ENCODE measurements around the gene UBE2E3.
A peak's percentile ranks its signal among the peaks of the same experiment; 100 is the strongest.

The UBE2E3 gene

DNA sequence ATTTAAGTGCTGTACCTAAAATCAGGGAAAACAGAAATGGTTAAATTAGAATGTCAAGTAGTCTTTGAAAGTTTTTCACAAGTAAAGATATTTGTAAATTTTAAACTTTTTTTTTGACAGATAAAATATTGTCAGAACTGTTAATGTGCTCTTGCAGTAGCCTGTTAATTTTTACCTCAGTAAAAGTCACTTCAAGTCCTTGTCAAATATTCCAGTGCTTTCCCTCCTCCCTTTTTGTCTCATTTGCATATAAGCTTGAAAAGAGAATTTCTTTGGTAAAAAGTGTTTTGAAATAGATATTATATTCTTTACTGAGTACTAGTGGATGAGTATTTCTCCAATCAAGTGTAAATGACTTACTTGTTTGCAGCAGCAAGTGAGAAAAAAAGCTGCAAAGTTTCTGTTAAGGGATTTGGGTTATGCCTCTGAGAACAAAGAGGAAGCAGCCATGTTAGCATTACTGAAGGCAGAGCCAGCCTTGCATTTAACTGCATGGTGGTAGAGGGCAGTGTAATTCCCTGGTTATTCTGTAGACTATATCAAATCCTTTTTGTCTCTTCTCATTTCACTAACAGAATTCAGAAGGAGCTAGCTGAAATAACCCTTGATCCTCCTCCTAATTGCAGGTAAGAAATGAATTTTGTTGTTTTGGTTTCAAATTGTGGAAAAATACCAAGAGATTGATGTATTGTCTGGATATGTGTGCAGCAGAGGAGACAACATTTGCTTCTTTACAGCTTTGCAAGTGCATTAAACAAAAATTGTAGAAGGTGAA lies 3.2 kb downstream of the UBE2E3 start:
- H2AFZ ChIP-seq (ENCODE audit: low read length): no peak overlapping the region
- H3K27ac ChIP-seq (ENCODE audit: low read depth, low read length, poor library complexity, severe bottlenecking): peak overlapping the region; percentile 21
- TF ChIP-seq EZH2 (IDR thresholded peaks at IDR 0.05; ENCODE audit: borderline replicate concordance, low read length): no peak
- TF ChIP-seq, protein P1, sequence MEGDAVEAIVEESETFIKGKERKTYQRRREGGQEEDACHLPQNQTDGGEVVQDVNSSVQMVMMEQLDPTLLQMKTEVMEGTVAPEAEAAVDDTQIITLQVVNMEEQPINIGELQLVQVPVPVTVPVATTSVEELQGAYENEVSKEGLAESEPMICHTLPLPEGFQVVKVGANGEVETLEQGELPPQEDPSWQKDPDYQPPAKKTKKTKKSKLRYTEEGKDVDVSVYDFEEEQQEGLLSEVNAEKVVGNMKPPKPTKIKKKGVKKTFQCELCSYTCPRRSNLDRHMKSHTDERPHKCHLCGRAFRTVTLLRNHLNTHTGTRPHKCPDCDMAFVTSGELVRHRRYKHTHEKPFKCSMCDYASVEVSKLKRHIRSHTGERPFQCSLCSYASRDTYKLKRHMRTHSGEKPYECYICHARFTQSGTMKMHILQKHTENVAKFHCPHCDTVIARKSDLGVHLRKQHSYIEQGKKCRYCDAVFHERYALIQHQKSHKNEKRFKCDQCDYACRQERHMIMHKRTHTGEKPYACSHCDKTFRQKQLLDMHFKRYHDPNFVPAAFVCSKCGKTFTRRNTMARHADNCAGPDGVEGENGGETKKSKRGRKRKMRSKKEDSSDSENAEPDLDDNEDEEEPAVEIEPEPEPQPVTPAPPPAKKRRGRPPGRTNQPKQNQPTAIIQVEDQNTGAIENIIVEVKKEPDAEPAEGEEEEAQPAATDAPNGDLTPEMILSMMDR (IDR thresholded peaks at IDR 0.05; ENCODE audit: low read length): peak; percentile 50; the same call in 1 of the 2 replicates
- H3F3A ChIP-seq (ENCODE audit: insufficient read depth, low read length): peaks cover 11% of the 10 kb centered on the region; the same call in 1 of the 2 replicates
- H3K27me3 ChIP-seq (ENCODE audit: insufficient read depth, low read length): no peaks in the 10 kb centered on the region
- peaks cover 19% of the 10 kb centered on the region; the same call in 1 of the 2 replicates for H3K79me2 ChIP-seq (ENCODE audit: insufficient read depth, low read length)
- peaks cover 22% of the 10 kb centered on the region; the same call in 1 of the 2 replicates for H3K36me3 ChIP-seq (ENCODE audit: insufficient read depth, low read length)
- peaks cover 55% of the 10 kb centered on the region for H3K4me1 ChIP-seq (ENCODE audit: insufficient read depth, low read length, severe bottlenecking)
- H4K20me1 ChIP-seq (ENCODE audit: insufficient read depth, low read length): no peaks in the 10 kb centered on the region
- peak overlapping the region; percentile 99 for H3K4me2 ChIP-seq (ENCODE audit: low read length)
- H3K4me3 ChIP-seq (ENCODE audit: low read depth, low read length, poor library complexity, severe bottlenecking): no peak overlapping the region
- H3K9ac ChIP-seq (ENCODE audit: low read length): no peak overlapping the region; the same call in 1 of the 2 replicates
- no peaks in the 10 kb centered on the region for H3K9me3 ChIP-seq (ENCODE audit: low read length)
- no peaks in the 10 kb centered on the region for H3K9me2 ChIP-seq (ENCODE audit: low read depth, low read length)

DNA sequence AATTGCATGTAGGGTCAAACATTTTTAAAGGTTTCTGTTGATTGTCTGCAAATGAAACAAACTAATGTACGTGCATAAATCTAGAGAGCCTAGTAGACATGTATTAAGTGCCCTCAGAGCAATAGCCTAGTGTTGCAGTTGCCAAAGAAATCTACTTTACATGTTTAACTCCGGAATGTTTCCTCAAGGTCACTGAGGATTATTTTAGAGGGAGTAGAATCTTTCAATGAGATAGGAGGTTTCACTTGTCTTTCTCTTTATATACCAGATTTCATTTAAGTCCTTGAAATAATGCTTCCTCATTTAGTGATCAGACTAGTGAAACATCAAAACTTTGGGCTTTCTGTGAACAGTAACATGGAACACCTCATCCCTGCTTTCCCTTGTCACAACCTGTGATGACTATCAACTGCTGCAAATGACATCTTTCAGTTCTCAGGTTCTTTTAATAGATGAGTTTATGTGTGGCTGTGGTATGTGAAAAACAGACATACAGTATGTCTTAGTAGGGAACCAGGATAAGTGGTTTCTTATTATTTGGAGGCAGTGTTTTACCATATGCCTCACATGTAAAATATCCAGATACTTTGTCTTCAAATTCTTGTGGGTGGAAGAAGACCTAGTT lies 5.5 kb downstream of the UBE2E3 start:
- Histone ChIP-seq H2AFZ (ENCODE audit: low read length) (no peak overlapping the region), H3K9me2 (ENCODE audit: low read depth, low read length) (no peaks in the 10 kb centered on the region), H3K79me2 (ENCODE audit: insufficient read depth, low read length) (peaks cover 25% of the 10 kb centered on the region; the same call in 1 of the 2 replicates), H3K4me3 (ENCODE audit: low read depth, low read length, poor library complexity, severe bottlenecking) (no peak overlapping the region), H3K4me2 (ENCODE audit: low read length) (peak overlapping the region; percentile 33; the same call in 1 of the 2 replicates), H3F3A (ENCODE audit: insufficient read depth, low read length) (peaks cover 5% of the 10 kb centered on the region; the same call in 1 of the 2 replicates), H3K27ac (ENCODE audit: low read depth, low read length, poor library complexity, severe bottlenecking) (no peak overlapping the region), H3K27me3 (ENCODE audit: insufficient read depth, low read length) (no peaks in the 10 kb centered on the region), H3K9ac (ENCODE audit: low read length) (no peak overlapping the region), H4K20me1 (ENCODE audit: insufficient read depth, low read length) (no peaks in the 10 kb centered on the region), H3K36me3 (ENCODE audit: insufficient read depth, low read length) (peaks cover 29% of the 10 kb centered on the region; the same call in 1 of the 2 replicates), H3K4me1 (ENCODE audit: insufficient read depth, low read length, severe bottlenecking) (peaks cover 46% of the 10 kb centered on the region), H3K9me3 (ENCODE audit: low read length) (no peaks in the 10 kb centered on the region)
- no peak for TF ChIP-seq EZH2 (IDR thresholded peaks at IDR 0.05; ENCODE audit: borderline replicate concordance, low read length)
- TF ChIP-seq, protein P1 (IDR thresholded peaks at IDR 0.05; ENCODE audit: low read length): no peak

DNA sequence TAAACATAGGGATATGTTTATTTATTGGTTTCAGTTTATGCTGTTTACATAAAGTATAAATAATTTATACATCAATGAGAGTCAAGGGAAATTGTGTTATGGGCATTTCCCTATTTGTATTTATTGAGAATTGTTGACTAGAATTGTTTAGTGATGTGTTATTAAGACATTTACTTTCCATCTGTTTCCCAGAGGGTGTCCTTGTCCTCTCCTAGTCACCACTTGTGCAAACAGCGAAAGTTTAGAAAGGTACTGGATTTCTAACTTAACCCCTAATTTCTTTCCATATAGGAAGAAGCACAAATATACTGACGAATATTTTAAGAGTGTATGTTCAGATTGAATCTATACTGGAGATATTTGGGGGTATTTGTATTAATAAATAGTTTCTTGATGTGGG lies 6.7 kb downstream of the UBE2E3 start:
- H3K4me1 ChIP-seq (ENCODE audit: insufficient read depth, low read length, severe bottlenecking): peaks cover 39% of the 10 kb centered on the region
- no peaks in the 10 kb centered on the region for H3K9me3 ChIP-seq (ENCODE audit: low read length)
- H3F3A ChIP-seq (ENCODE audit: insufficient read depth, low read length): peaks cover 5% of the 10 kb centered on the region; the same call in 1 of the 2 replicates
- no peak overlapping the region for H3K4me2 ChIP-seq (ENCODE audit: low read length)
- H3K79me2 ChIP-seq (ENCODE audit: insufficient read depth, low read length): peaks cover 25% of the 10 kb centered on the region; the same call in 1 of the 2 replicates
- H3K9me2 ChIP-seq (ENCODE audit: low read depth, low read length): no peaks in the 10 kb centered on the region
- peaks cover 34% of the 10 kb centered on the region; the same call in 1 of the 2 replicates for H3K36me3 ChIP-seq (ENCODE audit: insufficient read depth, low read length)
- no peak overlapping the region for H3K27ac ChIP-seq (ENCODE audit: low read depth, low read length, poor library complexity, severe bottlenecking)
- no peak overlapping the region for H3K9ac ChIP-seq (ENCODE audit: low read length)
- no peak overlapping the region for H3K4me3 ChIP-seq (ENCODE audit: low read depth, low read length, poor library complexity, severe bottlenecking)
- H2AFZ ChIP-seq (ENCODE audit: low read length): no peak overlapping the region
- no peaks in the 10 kb centered on the region for H3K27me3 ChIP-seq (ENCODE audit: insufficient read depth, low read length)
- no peak for TF ChIP-seq EZH2 (IDR thresholded peaks at IDR 0.05; ENCODE audit: borderline replicate concordance, low read length)
- TF ChIP-seq, protein P1 (IDR thresholded peaks at IDR 0.05; ENCODE audit: low read length): no peak
- no peaks in the 10 kb centered on the region for H4K20me1 ChIP-seq (ENCODE audit: insufficient read depth, low read length)
